ENCODE measurements around the gene KRR1.

DNA sequence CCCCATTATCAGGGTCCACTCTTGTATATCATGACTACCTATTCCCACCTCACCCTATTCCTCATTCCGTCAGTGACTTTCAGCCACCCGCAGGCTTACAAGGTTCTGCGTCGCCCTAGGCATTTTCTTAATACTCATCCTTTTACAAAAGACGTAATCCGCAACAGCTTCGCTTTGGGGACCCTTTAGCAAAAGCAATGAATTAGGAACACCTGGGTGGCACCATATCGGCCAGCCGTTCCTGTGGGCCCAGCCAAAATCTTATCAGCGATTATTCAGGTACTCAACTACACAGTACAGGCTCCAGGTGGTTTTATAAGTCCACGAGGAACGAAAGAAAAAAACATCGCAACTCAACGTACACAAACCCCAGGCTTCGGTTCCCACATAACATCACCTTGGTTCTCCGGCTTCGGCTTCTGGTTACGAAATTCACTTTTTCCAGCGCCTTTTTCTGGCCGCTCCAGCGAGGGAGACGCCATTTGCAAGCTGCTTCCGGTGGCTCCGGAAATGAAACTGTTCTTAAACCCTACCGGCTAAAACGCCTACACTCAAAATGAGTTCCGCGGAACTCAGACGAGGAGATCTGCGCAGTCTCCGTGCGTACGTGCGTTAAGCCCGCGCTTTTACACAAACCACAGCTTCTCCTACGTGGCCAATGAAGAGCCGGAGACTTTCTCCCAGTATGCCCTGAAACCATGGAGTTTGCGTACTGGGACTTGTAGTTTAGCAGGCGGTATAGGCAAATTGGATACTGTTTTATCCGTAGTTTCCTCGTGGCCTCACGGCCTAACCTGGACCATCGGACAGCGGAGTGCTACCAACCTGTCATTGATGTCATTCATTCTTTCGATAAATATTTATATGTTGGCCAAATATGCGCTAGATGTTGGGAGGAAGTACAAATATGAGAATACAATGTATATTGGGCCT, at the start of gene KRR1:
- TF ChIP-seq OVOL3 (tag by site-specific recombination; IDR thresholded peaks at IDR 0.05): 0 out of 2 replicates have a peak, but pooled peaks have one; percentile 17
- no peak for TF ChIP-seq ZNF10 (tag by site-specific recombination; IDR thresholded peaks at IDR 0.05)
- no peak for TF ChIP-seq ZNF350 (tag by site-specific recombination; IDR thresholded peaks at IDR 0.05)
- TF ChIP-seq, protein P1, sequence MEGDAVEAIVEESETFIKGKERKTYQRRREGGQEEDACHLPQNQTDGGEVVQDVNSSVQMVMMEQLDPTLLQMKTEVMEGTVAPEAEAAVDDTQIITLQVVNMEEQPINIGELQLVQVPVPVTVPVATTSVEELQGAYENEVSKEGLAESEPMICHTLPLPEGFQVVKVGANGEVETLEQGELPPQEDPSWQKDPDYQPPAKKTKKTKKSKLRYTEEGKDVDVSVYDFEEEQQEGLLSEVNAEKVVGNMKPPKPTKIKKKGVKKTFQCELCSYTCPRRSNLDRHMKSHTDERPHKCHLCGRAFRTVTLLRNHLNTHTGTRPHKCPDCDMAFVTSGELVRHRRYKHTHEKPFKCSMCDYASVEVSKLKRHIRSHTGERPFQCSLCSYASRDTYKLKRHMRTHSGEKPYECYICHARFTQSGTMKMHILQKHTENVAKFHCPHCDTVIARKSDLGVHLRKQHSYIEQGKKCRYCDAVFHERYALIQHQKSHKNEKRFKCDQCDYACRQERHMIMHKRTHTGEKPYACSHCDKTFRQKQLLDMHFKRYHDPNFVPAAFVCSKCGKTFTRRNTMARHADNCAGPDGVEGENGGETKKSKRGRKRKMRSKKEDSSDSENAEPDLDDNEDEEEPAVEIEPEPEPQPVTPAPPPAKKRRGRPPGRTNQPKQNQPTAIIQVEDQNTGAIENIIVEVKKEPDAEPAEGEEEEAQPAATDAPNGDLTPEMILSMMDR (tag by site-specific recombination; IDR thresholded peaks at IDR 0.05): no peak
- TF ChIP-seq, protein P2, sequence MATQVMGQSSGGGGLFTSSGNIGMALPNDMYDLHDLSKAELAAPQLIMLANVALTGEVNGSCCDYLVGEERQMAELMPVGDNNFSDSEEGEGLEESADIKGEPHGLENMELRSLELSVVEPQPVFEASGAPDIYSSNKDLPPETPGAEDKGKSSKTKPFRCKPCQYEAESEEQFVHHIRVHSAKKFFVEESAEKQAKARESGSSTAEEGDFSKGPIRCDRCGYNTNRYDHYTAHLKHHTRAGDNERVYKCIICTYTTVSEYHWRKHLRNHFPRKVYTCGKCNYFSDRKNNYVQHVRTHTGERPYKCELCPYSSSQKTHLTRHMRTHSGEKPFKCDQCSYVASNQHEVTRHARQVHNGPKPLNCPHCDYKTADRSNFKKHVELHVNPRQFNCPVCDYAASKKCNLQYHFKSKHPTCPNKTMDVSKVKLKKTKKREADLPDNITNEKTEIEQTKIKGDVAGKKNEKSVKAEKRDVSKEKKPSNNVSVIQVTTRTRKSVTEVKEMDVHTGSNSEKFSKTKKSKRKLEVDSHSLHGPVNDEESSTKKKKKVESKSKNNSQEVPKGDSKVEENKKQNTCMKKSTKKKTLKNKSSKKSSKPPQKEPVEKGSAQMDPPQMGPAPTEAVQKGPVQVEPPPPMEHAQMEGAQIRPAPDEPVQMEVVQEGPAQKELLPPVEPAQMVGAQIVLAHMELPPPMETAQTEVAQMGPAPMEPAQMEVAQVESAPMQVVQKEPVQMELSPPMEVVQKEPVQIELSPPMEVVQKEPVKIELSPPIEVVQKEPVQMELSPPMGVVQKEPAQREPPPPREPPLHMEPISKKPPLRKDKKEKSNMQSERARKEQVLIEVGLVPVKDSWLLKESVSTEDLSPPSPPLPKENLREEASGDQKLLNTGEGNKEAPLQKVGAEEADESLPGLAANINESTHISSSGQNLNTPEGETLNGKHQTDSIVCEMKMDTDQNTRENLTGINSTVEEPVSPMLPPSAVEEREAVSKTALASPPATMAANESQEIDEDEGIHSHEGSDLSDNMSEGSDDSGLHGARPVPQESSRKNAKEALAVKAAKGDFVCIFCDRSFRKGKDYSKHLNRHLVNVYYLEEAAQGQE (tag by site-specific recombination; IDR thresholded peaks at IDR 0.05): peak; percentile 46; the same call in 1 of the 2 replicates
- TF ChIP-seq, protein P3, sequence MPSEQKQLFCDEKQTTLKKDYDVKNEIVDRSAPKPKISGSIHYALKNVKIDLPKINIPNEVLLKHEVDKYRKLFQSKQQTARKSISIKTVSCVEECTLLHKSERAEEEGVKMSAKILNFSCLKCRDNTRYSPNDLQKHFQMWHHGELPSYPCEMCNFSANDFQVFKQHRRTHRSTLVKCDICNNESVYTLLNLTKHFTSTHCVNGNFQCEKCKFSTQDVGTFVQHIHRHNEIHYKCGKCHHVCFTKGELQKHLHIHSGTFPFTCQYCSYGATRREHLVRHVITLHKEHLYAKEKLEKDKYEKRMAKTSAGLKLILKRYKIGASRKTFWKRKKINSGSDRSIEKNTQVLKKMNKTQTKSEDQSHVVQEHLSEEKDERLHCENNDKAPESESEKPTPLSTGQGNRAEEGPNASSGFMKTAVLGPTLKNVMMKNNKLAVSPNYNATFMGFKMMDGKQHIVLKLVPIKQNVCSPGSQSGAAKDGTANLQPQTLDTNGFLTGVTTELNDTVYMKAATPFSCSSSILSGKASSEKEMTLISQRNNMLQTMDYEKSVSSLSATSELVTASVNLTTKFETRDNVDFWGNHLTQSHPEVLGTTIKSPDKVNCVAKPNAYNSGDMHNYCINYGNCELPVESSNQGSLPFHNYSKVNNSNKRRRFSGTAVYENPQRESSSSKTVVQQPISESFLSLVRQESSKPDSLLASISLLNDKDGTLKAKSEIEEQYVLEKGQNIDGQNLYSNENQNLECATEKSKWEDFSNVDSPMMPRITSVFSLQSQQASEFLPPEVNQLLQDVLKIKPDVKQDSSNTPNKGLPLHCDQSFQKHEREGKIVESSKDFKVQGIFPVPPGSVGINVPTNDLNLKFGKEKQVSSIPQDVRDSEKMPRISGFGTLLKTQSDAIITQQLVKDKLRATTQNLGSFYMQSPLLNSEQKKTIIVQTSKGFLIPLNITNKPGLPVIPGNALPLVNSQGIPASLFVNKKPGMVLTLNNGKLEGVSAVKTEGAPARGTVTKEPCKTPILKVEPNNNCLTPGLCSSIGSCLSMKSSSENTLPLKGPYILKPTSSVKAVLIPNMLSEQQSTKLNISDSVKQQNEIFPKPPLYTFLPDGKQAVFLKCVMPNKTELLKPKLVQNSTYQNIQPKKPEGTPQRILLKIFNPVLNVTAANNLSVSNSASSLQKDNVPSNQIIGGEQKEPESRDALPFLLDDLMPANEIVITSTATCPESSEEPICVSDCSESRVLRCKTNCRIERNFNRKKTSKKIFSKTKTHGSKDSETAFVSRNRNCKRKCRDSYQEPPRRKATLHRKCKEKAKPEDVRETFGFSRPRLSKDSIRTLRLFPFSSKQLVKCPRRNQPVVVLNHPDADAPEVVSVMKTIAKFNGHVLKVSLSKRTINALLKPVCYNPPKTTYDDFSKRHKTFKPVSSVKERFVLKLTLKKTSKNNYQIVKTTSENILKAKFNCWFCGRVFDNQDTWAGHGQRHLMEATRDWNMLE (tag by site-specific recombination; conservative IDR thresholded peaks at IDR 0.05; ENCODE audit: low read depth): peak; percentile 99
- no peak for TF ChIP-seq ZNF521 (tag by site-specific recombination; IDR thresholded peaks at IDR 0.05)
- TF ChIP-seq, protein P4, sequence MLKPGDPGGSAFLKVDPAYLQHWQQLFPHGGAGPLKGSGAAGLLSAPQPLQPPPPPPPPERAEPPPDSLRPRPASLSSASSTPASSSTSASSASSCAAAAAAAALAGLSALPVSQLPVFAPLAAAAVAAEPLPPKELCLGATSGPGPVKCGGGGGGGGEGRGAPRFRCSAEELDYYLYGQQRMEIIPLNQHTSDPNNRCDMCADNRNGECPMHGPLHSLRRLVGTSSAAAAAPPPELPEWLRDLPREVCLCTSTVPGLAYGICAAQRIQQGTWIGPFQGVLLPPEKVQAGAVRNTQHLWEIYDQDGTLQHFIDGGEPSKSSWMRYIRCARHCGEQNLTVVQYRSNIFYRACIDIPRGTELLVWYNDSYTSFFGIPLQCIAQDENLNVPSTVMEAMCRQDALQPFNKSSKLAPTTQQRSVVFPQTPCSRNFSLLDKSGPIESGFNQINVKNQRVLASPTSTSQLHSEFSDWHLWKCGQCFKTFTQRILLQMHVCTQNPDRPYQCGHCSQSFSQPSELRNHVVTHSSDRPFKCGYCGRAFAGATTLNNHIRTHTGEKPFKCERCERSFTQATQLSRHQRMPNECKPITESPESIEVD (tag by site-specific recombination; IDR thresholded peaks at IDR 0.05): no peak
- TF ChIP-seq, protein P5, sequence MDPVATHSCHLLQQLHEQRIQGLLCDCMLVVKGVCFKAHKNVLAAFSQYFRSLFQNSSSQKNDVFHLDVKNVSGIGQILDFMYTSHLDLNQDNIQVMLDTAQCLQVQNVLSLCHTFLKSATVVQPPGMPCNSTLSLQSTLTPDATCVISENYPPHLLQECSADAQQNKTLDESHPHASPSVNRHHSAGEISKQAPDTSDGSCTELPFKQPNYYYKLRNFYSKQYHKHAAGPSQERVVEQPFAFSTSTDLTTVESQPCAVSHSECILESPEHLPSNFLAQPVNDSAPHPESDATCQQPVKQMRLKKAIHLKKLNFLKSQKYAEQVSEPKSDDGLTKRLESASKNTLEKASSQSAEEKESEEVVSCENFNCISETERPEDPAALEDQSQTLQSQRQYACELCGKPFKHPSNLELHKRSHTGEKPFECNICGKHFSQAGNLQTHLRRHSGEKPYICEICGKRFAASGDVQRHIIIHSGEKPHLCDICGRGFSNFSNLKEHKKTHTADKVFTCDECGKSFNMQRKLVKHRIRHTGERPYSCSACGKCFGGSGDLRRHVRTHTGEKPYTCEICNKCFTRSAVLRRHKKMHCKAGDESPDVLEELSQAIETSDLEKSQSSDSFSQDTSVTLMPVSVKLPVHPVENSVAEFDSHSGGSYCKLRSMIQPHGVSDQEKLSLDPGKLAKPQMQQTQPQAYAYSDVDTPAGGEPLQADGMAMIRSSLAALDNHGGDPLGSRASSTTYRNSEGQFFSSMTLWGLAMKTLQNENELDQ (tag by site-specific recombination; IDR thresholded peaks at IDR 0.05; ENCODE audit: low read depth): no peak
- TF ChIP-seq, protein P6, sequence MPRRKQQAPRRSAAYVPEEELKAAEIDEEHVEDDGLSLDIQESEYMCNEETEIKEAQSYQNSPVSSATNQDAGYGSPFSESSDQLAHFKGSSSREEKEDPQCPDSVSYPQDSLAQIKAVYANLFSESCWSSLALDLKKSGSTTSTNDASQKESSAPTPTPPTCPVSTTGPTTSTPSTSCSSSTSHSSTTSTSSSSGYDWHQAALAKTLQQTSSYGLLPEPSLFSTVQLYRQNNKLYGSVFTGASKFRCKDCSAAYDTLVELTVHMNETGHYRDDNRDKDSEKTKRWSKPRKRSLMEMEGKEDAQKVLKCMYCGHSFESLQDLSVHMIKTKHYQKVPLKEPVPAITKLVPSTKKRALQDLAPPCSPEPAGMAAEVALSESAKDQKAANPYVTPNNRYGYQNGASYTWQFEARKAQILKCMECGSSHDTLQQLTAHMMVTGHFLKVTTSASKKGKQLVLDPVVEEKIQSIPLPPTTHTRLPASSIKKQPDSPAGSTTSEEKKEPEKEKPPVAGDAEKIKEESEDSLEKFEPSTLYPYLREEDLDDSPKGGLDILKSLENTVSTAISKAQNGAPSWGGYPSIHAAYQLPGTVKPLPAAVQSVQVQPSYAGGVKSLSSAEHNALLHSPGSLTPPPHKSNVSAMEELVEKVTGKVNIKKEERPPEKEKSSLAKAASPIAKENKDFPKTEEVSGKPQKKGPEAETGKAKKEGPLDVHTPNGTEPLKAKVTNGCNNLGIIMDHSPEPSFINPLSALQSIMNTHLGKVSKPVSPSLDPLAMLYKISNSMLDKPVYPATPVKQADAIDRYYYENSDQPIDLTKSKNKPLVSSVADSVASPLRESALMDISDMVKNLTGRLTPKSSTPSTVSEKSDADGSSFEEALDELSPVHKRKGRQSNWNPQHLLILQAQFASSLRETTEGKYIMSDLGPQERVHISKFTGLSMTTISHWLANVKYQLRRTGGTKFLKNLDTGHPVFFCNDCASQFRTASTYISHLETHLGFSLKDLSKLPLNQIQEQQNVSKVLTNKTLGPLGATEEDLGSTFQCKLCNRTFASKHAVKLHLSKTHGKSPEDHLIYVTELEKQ (tag by site-specific recombination; IDR thresholded peaks at IDR 0.05; ENCODE audit: borderline replicate concordance): no peak
- TF ChIP-seq PRDM1 (tag by site-specific recombination; IDR thresholded peaks at IDR 0.05): peak; percentile 37; the same call in 1 of the 2 replicates
